ENCODE results near the gene NFKBIZ.

The NFKBIZ gene

DNA sequence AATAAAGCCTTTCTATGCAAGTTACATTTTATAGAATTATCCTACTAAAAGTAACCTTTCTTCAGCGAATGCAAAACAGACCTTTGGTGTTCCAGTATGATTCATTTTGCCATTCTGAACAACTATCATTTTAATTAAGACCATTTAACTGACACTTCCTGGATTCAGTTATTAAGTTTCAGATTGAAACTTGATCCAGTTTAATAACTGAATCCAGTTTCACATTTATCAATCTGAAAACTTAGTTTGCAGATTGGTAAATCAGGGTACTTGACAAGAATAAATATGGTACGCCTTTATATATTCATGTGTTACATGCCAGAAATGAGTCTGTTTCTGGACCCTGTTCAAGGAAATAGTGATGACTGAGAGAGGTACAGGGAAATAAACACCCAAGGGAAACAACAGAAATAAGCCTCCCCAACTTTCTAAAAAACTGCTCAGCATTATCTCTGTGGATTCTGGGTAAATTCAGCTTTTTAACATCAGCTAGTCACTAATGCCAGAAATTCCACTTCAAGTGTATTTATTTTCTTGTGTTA is 23.3 kb upstream of the NFKBIZ start:
- peak; percentile 49 for DNase-seq (ENCODE audit: low spot score)

DNA sequence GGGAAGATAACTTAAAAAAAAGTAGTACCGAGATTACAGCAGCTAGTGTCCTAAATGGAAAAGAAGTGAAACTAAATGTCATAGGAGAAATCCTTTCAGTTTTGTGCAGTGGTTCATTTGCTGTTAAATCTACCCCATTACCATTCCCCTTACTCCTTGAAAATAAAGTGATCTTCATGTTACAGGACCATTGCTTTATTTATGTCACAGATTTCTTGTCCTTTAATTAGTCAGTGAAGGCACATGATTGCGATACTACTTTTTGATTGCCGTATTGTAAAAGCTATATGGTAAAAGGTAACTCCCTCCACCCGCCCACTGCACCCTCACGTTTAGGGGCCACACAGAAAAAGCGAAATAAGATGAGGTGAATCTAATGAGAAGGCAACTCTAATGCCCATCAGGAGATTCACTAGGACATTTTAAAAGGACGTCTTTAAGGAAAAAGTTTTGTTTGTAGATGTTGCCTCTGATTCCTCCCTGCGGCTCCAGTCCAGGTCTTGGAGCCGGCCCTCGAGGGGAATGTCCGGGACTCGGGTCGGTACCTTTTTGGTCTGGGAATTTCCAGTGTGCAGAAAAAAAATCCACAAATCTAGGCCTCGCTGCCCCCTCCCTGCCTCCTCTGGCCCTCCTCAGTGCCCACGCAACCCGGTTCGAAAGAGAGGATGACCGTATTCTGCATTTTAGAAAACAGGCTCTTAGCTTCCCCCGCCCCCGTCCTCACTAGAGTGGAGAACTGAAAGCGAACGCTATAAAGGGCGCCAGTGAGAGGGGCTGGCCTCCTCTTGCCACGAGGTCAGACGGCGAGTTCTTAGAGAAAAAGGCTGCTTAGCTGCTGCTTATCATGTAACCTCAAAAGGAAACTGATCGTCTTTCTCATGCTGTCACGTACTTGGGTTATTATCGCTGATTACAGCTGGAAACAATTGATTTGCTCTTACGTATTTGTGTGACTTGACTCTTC is 21.8 kb upstream of the NFKBIZ start:
- peak; percentile 80 for DNase-seq (ENCODE audit: low spot score)

DNA sequence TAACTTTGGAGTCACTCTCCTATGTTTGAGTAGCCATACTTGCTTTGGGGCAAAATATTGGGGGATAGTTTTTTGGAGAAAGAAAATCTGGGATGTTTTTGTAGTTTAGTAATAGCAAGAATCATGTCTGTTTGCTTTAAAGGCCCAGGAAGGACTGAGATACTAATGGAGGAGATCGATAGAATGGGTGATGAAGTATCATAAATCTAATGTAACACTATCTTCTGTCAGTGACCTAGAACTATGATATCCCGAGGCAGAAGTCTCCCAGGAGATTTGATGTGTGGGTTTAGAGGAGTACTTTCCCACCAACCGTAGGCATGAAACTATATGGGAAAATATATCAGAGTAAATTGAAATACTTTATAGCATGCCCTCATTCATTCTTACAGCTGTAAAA is 21.0 kb upstream of the NFKBIZ start:
- no peak for DNase-seq (ENCODE audit: low spot score)

DNA sequence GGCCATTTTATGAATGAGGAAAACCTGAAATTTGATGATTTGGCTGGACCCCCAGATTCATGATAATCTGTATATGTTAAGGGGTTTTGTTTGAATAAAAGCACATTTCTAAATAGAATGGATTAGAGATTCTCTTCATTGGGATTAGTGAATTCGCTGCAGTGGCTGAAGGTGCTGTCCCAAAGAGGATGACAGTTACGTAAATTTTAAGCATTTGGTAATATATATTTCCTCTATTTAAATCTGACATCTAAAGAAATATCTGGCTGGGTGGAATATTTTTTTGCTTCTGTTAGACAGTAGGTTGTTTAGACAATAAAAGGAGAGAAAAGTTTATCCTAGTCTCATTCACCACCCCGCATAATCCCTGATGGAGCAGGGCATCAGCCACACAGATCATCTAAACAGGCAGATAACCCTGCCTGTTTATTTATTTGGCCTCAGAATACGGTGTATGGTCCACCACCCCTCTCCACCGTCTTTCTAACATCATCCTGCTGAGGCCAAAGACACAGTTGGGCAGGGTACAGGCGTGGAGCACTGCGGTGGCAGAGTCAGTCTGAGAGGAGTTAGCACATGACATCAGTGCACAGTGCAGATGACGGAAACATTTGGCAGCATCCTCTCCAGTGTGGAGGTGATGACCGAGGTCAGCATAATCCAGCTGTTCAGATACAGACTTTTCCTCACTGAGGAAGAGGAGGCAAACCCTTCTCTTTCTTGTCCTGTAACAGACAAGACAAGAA is 20.4 kb upstream of the NFKBIZ start:
- DNase-seq (ENCODE audit: low spot score) = peak; percentile 67

DNA sequence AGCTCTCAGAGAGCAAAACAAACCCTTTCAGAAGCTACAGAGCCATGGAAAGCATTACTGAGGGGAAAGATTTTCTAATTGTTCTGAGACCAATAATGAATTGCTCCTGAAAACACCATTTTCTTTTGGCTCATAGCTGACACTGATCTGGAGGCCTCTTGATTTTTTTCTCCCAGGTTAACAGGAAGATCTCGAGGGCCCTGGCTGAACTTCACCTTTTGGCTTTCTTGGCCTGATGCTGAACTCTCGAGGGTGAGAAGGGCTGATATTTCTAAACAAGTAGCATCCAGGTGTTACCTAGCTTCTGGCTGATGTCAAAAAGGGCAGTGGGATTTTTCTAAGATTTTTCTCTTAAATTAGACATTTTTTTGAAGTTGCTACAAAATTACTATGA is 19.9 kb upstream of the NFKBIZ start:
- DNase-seq (ENCODE audit: low spot score) = no peak

DNA sequence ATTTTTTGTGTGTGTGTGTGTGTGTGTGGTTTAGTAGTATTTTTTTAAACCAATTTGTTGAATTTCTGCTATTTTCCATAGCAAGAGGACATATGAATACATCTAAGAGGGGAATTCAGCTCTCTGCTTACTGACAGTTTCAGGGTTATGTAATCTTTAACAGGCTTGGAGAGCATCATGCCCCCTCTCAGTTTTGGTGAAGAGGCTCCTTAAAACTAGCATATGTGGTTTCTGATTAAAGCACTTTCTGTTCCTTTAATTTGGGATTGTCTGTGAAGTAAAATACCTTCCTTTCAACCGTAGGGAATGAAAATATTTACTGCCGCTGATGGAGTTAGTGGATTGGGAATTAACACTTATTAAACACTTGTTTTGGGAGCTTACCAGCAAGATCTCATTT is 19.4 kb upstream of the NFKBIZ start:
- no peak for DNase-seq (ENCODE audit: low spot score)

DNA sequence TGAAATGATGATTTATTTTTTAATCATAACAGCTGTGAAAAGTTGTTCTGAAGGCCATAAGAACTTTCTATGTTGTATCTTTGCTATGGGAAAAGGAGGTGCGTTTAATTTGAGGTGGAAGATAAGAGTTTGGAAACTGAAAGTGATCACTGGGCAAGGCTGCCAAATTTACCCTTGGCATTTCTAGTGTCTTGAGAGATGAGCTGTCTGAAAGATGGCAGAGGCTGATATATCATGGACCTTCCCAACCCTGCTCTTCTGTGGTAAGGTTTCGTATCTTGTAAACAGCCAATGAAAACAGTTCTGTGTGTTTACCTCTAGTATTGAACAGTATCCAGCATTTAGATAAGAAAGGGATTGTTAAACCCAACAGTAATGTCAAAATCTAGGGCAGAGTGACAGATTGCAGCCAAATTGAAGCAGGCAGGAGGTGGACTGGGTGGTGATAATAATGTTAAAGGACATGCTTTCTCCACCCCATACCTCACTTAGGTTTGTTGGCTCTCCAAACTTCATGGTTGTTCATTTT is 15.8 kb upstream of the NFKBIZ start:
- DNase-seq (ENCODE audit: low spot score) = no peak

DNA sequence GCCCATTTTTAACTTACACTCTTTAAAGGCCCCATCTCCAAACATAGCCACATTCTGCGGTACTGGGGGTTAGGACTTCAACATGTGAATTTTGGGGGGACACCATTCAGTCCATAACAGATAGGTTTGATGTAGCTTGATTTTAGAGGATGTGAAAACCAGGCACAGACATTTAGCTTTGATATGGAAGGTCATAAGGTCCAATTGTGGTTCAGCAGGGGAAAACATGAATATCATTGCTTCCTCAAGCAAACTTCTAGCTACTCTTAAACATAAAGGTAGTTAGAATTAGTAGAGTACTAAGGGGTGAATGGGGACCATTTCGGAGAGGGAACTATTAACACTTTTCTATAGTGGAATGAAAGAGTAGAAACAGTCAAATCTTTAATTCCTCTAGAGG is 13.6 kb upstream of the NFKBIZ start:
- no peak for DNase-seq (ENCODE audit: low spot score)

DNA sequence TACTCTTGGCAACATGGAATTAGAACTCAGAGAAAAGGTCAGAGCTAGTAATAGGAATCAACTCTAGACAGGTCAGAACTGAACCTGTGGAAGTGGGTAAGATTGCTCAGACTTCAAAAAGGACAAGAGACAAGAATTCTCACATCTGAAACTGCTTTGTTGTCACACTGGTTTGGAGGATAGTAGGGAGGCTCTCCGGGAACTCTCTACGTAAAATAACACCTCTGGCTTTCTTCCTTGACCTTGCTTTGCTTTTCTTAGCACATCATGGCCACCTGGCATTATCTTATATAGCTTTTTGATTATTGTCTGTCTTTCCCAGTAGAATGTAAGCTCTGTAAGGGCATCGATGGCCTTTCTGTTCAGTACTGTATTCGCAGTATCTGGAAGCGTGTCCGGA is 13.2 kb upstream of the NFKBIZ start:
- DNase-seq (ENCODE audit: low spot score) = no peak

DNA sequence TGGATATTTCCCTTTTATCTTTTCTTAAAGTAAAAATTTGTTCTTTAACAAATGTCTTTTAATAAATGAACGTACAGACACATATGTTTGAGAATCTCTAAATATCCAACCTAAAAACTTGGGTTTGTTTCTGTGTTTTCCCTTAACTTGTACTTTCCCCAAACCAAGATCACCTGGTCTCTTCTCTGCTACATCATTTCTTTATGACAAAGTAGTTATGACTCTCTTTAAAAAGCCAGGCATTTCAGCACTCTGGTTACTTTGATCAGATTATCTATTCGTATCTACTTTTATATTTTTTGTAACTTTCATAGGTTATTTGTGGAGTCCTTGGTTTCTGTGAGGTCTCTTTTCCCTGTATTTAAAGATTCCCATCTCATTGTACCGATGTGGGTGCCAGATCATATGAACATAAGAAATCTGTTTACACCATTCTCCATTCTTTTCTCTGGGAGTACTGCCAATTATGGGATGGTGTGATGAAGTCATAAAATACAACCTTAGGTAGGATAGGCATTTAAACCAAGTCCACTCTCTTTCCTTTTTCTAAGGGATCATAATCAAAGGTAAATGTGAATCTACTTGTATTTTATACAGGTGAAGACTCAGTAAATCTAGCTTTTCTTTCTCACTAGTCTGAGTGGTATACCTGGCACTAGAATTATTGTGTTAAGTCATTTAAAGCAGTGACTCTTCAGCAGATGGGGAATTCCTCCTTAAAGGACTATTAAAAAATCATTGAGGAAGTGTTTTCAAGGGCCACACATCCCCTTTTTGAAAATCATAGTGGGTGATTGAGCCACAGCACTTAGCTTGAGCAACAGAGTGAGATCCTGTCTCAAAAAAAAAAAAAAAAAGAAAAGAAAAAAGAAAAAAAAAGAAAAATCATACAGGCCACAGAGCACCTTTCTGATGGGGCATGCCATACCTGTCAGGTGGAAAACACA is 12.4 kb upstream of the NFKBIZ start:
- DNase-seq (ENCODE audit: low spot score) = no peak

DNA sequence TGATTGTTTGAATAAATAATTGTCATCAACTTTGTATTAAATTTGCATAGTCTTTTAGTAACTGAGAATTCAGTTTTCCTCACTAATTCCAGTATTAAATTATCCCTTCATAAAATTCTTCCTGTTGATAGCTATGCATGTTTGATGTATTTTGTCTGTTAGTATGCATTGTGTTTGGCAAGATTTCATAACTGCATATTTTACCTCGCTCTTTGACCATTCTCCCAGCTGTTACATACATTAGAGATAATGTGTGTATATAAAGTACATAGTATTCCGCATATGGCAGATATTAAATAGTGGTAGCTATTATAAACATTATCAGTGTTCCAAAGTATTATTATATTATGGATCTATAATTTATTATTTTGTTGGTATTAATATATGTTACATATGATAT is 10.6 kb upstream of the NFKBIZ start:
- DNase-seq (ENCODE audit: low spot score) = no peak

DNA sequence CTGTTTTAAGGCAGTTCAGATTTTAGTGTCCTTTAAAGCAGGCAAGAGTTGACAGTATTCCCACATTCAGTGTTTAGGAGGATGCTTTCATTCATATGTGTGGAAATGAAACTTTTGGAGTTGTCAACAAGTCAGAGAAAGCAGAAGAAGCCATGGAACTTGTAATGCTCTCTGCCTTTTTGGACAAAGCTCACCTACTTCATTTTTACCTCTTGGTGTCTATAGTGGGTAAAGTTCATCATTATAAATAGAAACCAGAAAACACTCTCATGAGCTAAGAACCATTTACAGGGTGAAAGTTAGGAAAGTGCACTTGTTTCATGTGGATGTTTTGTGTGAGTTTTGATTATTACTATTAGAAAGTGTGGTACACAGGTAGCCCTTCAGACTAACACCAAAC is 9.2 kb upstream of the NFKBIZ start:
- no peak for DNase-seq (ENCODE audit: low spot score)

DNA sequence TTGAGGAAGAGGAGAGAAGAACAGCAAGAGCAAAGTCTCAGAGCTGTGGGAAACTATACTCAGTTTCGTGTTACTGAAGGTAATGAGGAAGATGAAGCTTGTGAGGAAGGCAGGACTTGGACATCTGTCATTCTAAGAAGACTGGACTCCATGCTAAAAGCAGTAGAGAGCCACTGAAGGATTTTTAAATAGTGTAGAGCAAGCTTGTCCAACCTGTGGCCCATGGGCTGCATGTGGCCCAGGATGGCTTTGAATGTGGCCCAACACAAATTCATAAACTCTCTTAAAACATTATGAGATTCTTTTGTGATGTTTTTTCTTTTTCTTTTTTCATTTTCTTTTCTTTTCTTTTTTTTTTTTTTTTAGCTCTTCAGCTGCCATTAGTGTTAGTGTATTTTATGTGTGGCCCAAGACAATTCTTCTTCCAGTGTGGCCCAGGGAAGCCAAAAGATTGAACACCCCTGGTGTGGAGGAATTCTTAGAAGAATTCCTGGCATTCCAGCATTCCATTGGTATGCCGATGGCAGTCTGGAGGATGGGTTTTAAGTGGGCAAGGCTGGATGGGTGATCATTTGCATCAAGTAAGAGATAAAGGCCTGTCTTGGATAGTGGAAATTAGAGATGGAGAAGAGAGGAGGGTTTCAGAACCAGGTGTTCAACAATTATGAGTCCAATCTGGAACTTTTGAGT is 6.9 kb upstream of the NFKBIZ start:
- no peak for DNase-seq (ENCODE audit: low spot score)

DNA sequence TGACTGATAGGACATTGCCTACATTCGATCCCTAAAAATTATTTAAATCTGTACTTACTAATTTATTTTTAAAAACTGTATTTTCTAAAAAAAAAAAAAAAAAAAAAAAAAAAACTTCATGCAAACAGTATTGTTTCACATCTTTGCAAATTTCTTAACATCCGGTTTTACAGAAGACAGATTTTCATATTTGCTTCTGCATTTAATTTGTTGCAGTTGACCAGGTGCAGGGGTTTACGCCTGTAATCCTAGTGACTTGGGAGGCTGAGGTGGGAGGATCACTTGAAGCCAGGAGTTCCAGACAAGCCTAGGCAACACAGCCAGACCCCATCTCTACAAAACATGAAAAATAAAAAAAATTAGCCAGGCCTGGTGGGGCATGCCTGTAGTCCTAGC is 6.4 kb upstream of the NFKBIZ start:
- DNase-seq (ENCODE audit: low spot score) = no peak

DNA sequence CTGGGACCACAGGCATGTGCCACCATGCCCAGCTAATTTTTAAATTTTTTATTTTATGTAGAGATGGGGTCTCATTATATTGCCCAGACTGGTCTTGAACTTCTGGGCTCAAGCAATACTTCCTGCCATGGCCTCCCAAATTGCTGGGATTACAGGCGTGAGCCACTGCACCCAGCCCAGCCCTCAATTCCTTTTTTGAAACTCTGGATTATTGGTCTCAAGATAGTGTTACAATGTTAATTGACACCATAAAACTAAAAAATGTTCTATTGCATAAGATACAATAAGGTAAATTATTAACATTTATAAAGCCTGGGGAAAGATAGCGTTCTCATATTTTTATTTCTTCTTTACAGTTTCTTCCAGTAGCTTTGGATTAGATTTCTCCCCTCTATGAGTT is 3.9 kb upstream of the NFKBIZ start:
- DNase-seq (ENCODE audit: low spot score) = no peak

DNA sequence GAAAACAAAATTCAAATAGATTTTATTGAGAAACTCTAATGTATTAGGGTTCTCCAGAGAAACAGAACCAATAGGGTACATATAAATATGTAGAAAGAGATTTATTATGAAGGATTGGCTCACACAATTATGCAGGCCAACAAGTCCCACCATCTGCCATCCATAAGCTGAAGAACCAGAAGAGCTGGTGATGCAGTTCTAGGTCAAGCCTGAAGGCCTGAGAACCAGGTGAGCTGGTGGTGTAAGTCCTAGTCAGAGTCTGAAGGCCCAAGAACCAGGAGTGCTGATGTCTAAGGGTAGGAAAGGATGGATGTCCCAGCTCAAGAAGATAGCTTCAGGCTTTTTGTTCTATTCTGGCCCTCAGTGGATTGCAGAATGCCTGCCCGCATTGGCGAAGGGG is 2.6 kb upstream of the NFKBIZ start:
- DNase-seq (ENCODE audit: low spot score) = no peak

DNA sequence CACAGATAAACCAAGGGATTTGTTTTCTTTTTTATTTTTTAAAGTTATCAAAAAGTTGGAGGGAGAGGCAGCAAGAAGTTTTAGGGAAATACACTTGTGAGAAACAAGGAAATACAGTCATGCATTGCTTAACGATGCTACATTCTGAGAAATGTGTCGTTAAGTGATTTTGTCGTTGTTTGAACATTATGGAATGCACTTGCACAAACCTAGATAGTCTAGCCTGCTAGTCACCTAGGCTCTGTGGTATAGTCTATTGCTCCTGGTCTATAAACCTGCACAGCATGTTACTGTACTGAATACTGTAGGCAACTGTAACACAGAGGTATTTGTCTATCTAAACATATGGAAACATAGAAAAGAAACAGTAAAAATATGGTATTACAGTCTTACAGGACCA is 2.0 kb upstream of the NFKBIZ start:
- no peak for DNase-seq (ENCODE audit: low spot score)

DNA sequence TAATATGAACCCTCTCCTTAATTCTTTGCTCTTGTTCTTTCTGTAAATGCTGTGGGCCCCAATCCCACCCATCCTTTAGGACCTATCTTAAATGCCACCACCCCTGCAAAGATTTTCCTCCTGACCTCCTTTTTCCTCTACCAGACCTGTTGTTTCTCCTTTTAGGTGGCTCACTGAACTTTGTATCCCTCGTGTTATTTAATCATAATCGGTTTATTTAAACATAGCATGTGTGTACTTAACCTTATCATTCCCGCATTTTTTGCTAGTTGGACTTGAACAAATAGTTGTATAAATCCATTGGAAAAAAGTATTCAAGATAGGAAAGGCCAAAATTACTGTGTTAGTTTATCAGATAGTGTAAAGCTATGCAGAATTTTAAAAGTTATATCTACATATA is 988 bp upstream of the NFKBIZ start:
- no peak for DNase-seq (ENCODE audit: low spot score)

DNA sequence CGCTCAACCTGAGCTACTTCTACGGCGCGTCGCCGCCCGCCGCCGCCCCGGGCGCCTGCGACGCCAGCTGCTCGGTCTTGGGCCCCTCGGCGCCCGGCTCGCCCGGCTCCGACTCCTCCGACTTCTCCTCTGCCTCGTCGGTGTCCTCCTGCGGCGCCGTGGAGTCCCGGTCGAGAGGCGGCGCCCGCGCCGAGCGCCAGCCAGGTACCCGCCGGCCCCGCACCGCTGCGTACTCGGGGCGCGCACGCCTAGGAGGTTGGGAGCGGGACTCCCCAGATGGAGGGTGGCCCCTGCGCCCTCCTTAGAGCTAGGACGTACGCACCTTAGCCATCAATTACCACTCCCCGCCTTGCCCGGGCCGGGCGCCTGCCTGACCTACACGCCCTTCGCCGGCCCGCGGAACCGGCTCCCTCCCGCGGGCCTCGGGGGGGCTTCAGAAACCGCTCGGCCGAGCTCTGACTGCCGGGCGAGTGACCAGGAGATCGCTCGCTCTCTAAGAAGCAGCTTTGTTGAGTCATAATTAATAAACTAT is 466 bp downstream of the NFKBIZ start:
- no peak for DNase-seq (ENCODE audit: low spot score)

DNA sequence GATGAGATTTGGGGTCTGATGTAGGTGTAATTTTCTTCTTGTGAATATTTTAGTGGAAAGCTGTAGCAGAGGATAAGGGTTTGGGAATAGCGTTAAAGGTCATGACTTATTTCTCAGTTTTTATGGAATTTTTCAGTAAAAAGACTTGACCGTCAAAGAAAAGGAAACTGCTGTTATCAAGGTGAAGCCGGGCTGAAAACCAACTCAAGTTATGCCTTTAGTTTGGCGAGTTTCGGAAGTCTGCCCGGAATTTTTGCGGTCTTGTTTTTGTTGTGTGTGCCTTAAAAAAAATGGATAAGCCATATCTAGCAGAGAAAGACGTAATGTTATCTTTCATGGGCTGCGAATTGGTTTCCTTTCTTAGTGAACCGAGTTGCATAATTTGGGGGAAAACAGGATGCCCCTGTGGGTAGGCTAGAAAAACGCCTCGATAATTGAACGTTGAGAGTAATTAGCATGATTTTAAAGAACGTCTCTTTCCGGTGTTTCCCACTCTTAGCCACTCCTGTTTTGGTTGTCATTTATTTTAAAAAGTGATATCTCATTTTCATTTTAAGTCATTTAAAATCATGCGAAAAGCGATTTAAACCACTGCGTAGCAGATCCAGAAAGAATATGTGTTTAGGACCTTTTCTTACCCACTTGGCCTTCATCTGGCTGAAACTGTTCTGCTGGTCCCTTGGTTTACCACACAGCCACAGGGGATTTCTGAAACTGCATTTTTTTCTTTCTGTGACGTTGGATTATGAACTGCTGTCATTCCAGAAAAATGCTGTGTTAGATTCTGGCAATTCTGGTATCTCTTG is 1.1 kb downstream of the NFKBIZ start:
- DNase-seq (ENCODE audit: low spot score) = peak; percentile 83

All from activated CD4-positive, alpha-beta T cell treated with anti-CD3 and anti-CD28 coated beads, Interleukin-2, Interleukin-4, amounts not matched to agents 100 ng/mL and 50 ng/mL, durations not matched to agents 16 hours and 8 hours (primary cell).